IMR-90 (cell line): ENCODE measurements around the gene MFSD6. TPM values are rescaled to one million over a fixed set of nuclear protein-coding genes. Genes with fewer than 3 reads are reported as not detected.
A peak's percentile ranks its signal among the peaks of the same experiment; 100 is the strongest.

Experiments
- ATAC-seq: fragments of 200-7000 bp; cut with Tn5 transposase; 2 replicates; pipeline ENCODE4 v1.9.1; 2020; ENCODE audit warnings: low read depth, mild to moderate bottlenecking, moderate library complexity
- BruUV-seq: library from RNA; stranded (reverse); fragments of 400-500 nt; replicated peaks from 2 replicates; lab custom pipeline; 2021; lab: Mats Ljungman, UMichigan
- CTCF ChIA-PET: fragments of 300-600 bp; formaldehyde crosslinking; extraction: SDS; loops from one replicate; lab custom pipeline; 2021; ENCODE audit warnings: antibody characterized with exemption; lab: Yijun Ruan, JAX
- POLR2A ChIA-PET: fragments of 300-600 bp; sonication (Branson Sonifier 250); formaldehyde crosslinking; loops from one replicate; lab custom pipeline; 2022; ENCODE audit warnings: antibody characterized with exemption; ENCODE audit not compliant: unreplicated experiment; lab: Charles Lee
- DNase-seq: peaks from one replicate; pipeline ENCODE4 v3.0.0; 2013
- H2AFZ ChIP-seq: replicated peaks from 2 replicates; pipeline ENCODE3; 2013; ENCODE audit warnings: low read length, mild to moderate bottlenecking; ENCODE audit not compliant: poor library complexity
- H2AK5ac ChIP-seq: 2 replicates; pipeline ENCODE4 v1.6.1; 2013; ENCODE audit warnings: low read depth, low read length, inconsistent platforms
- H2AK9ac ChIP-seq: replicated peaks from 2 replicates; pipeline ENCODE3; 2013; ENCODE audit warnings: mild to moderate bottlenecking, low read depth, low read length, moderate library complexity; ENCODE audit not compliant: poor library complexity
- H2BK120ac ChIP-seq: 2 replicates; pipeline ENCODE4 v1.6.1; 2013; ENCODE audit warnings: low read depth, low read length, inconsistent platforms
- H2BK15ac ChIP-seq: 3 replicates; pipeline ENCODE4 v1.6.1; 2013; ENCODE audit warnings: low read depth, low read length, inconsistent platforms
- H2BK20ac ChIP-seq: 2 replicates; pipeline ENCODE4 v1.6.1; 2013; ENCODE audit warnings: low read depth, mild to moderate bottlenecking, inconsistent platforms, low read length, moderate library complexity
- H2BK5ac ChIP-seq: 2 replicates; pipeline ENCODE4 v1.6.1; 2013; ENCODE audit warnings: mild to moderate bottlenecking, low read depth, low read length, inconsistent platforms; ENCODE audit not compliant: poor library complexity, severe bottlenecking
- H3K14ac ChIP-seq: replicated peaks from 2 replicates; pipeline ENCODE4 v1.6.1; 2013; ENCODE audit warnings: low read depth, low read length, inconsistent platforms
- H3K18ac ChIP-seq: 2 replicates; pipeline ENCODE4 v1.6.1; 2013; ENCODE audit warnings: low read depth, low read length, control low read depth
- H3K23ac ChIP-seq: 2 replicates; pipeline ENCODE4 v1.6.1; 2013; ENCODE audit warnings: low read depth, low read length, inconsistent platforms
- H3K27ac ChIP-seq: 2 replicates; pipeline ENCODE4 v1.5.1; 2013; ENCODE audit warnings: mild to moderate bottlenecking, control low read depth, low read length; ENCODE audit not compliant: insufficient read depth
- H3K27me3 ChIP-seq: 2 replicates; pipeline ENCODE4 v1.6.1; 2013; ENCODE audit warnings: low read length; ENCODE audit not compliant: control insufficient read depth, insufficient read depth
- H3K36me3 ChIP-seq: 2 replicates; pipeline ENCODE4 v1.6.1; 2013; ENCODE audit warnings: low read length, mixed read lengths; ENCODE audit not compliant: control insufficient read depth, insufficient read depth
- H3K4ac ChIP-seq: 2 replicates; pipeline ENCODE4 v1.6.1; 2013; ENCODE audit warnings: low read depth, low read length, inconsistent platforms
- H3K4me1 ChIP-seq: 2 replicates; pipeline ENCODE4 v1.6.1; 2013; ENCODE audit warnings: low read length, mixed read lengths; ENCODE audit not compliant: control insufficient read depth, insufficient read depth
- H3K4me2 ChIP-seq: 2 replicates; pipeline ENCODE4 v1.6.1; 2013; ENCODE audit warnings: low read depth, mild to moderate bottlenecking, control low read depth, low read length, moderate library complexity
- H3K4me3 ChIP-seq: 2 replicates; pipeline ENCODE4 v1.5.1; 2013; ENCODE audit warnings: low read depth, mild to moderate bottlenecking, control low read depth, low read length, moderate library complexity; ENCODE audit not compliant: insufficient read depth
- H3K56ac ChIP-seq: 2 replicates; pipeline ENCODE4 v1.6.1; 2013; ENCODE audit warnings: low read length, inconsistent platforms; ENCODE audit not compliant: insufficient read depth; ENCODE audit errors: extremely low read depth
- H3K79me1 ChIP-seq, 2 experiments: 2 replicates each; pipeline ENCODE4 v1.6.1; 2013; ENCODE audit warnings: low read length in 2 of 2, inconsistent platforms in 1 of 2, low read depth in 1 of 2
- H3K9ac ChIP-seq: 2 replicates; pipeline ENCODE4 v1.6.1; 2013; ENCODE audit warnings: low read depth, low read length, control low read depth
- H3K9me1 ChIP-seq: 2 replicates; pipeline ENCODE4 v1.6.1; 2013; ENCODE audit warnings: low read length, inconsistent platforms; ENCODE audit not compliant: insufficient read depth
- H3K9me3 ChIP-seq: 2 replicates; pipeline ENCODE4 v1.6.1; 2013; ENCODE audit warnings: low read length; ENCODE audit not compliant: control insufficient read depth, insufficient read depth
- H4K20me1 ChIP-seq: 2 replicates; pipeline ENCODE4 v1.6.1; 2013; ENCODE audit warnings: low read length, inconsistent platforms; ENCODE audit not compliant: insufficient read depth
- H4K5ac ChIP-seq: 2 replicates; pipeline ENCODE4 v1.6.1; 2013; ENCODE audit warnings: mild to moderate bottlenecking, low read depth, low read length, control low read depth
- H4K8ac ChIP-seq, 2 experiments: 2 replicates each; pipeline ENCODE4 v1.6.1; 2013; ENCODE audit warnings: low read depth in 2 of 2, low read length in 2 of 2, control low read depth in 1 of 2, inconsistent platforms in 1 of 2
- H4K91ac ChIP-seq: 2 replicates; pipeline ENCODE4 v1.6.1; 2013; ENCODE audit warnings: low read depth, low read length, inconsistent platforms; ENCODE audit not compliant: insufficient read depth
- BHLHE40 ChIP-seq: fragments of 150-350 bp; IDR thresholded peaks from 2 replicates; pipeline ENCODE4 v1.6.1; 2016; ENCODE audit warnings: mild to moderate bottlenecking, low read depth, low read length
- CEBPB ChIP-seq: IDR thresholded peaks from 2 replicates; pipeline ENCODE4 v1.6.1; 2012; ENCODE audit warnings: low read depth, low read length, improper control_type of control experiment
- CHD1 ChIP-seq: IDR thresholded peaks from 2 replicates; pipeline ENCODE4 v1.6.1; 2012; ENCODE audit warnings: low read depth, low read length, improper control_type of control experiment
- FOS ChIP-seq: fragments of 150-350 bp; IDR thresholded peaks from 2 replicates; pipeline ENCODE4 v1.6.1; 2016; ENCODE audit warnings: low read depth, low read length
- MAFK ChIP-seq: IDR thresholded peaks from 2 replicates; pipeline ENCODE4 v1.6.1; 2012; ENCODE audit warnings: low read depth, low read length, improper control_type of control experiment
- MAZ ChIP-seq: IDR thresholded peaks from 2 replicates; pipeline ENCODE4 v1.6.1; 2012; ENCODE audit warnings: low read depth, mild to moderate bottlenecking, low read length, improper control_type of control experiment, moderate library complexity, borderline replicate concordance
- MXI1 ChIP-seq: IDR thresholded peaks from 2 replicates; pipeline ENCODE4 v1.6.1; 2012; ENCODE audit warnings: low read depth, mild to moderate bottlenecking, low read length, moderate library complexity, borderline replicate concordance
- NFE2L2 ChIP-seq: fragments of 150-350 bp; IDR thresholded peaks from 2 replicates; pipeline ENCODE4 v1.6.1; 2016; ENCODE audit warnings: low read depth, mild to moderate bottlenecking, low read length
- POLR2A ChIP-seq: IDR thresholded peaks from 2 replicates; pipeline ENCODE4 v1.6.1; 2012; ENCODE audit warnings: mild to moderate bottlenecking, low read depth, low read length
- RAD21 ChIP-seq: IDR thresholded peaks from 2 replicates; pipeline ENCODE4 v1.6.1; 2012; ENCODE audit warnings: low read length, improper control_type of control experiment
- RCOR1 ChIP-seq: IDR thresholded peaks from 2 replicates; pipeline ENCODE4 v1.6.1; 2012; ENCODE audit warnings: mild to moderate bottlenecking, low read length, improper control_type of control experiment; ENCODE audit not compliant: insufficient replicate concordance
- RFX5 ChIP-seq: IDR thresholded peaks from 2 replicates; pipeline ENCODE4 v1.8.0; 2012; ENCODE audit warnings: low read depth, mild to moderate bottlenecking, low read length, moderate library complexity
- SMC3 ChIP-seq: fragments of 150-350 bp; IDR thresholded peaks from 2 replicates; pipeline ENCODE4 v1.6.1; 2016; ENCODE audit warnings: low read depth, mild to moderate bottlenecking, antibody characterized with exemption, low read length, moderate library complexity
- WGBS, 2 experiments: methylation state at CpG; one replicate each; pipeline versions ENCODE4 v1.1.5 to v1.1.7; 2013; ENCODE audit warnings: missing lambda C conversion rate in 2 of 2; ENCODE audit not compliant: insufficient read length in 1 of 2; ENCODE audit errors: extremely low coverage in 2 of 2; 5-methylcytosine and 5-hydroxymethylcytosine counted together
- dilution Hi-C: fragments of 300-500 bp; cut with HindIII; formaldehyde crosslinking; loops from one replicate; pipeline ENCODE4 v1.14.3; 2018; ENCODE audit warnings: low sequenced_read_pairs; ENCODE audit not compliant: unreplicated experiment
- in situ Hi-C: fragments of 300-500 bp; cut with MboI; formaldehyde crosslinking; loops from 3 replicates; pipeline ENCODE4 v1.14.3; 2019; ENCODE audit warnings: low sequenced_read_pairs, inconsistent platforms, mixed read lengths
- intact Hi-C: fragments of 100-400 bp; cut with micrococcal nuclease; formaldehyde crosslinking; loops from 2 replicates; pipeline ENCODE4 v1.10.0; 2022
- polyA plus RNA-seq, 3 experiments: library from polyadenylated mRNA; depleted of rRNA; stranded (reverse); fragments of >200 nt; gene quantifications; 2 replicates each; pipeline ENCODE4 v1.2.3, GENCODE V29; 2012; ENCODE audit warnings: low replicate concordance in 1 of 3
- total RNA-seq: library from RNA; depleted of rRNA; stranded (reverse); fragments of >200 nt; gene quantifications from 2 replicates; pipeline ENCODE4 v1.2.3, GENCODE V29; 2012
- TF ChIP-seq, protein P1 (sequence below): fragments of 150-350 bp; IDR thresholded peaks from 2 replicates; pipeline ENCODE4 v1.6.1; 2016; ENCODE audit warnings: low read depth, mild to moderate bottlenecking, low read length, moderate library complexity, borderline replicate concordance
- TF ChIP-seq, protein P2 (sequence below): fragments of 150-350 bp; IDR thresholded peaks from 2 replicates; pipeline ENCODE4 v1.6.1; 2017; ENCODE audit warnings: mild to moderate bottlenecking, antibody characterized with exemption, low read length, low read depth
- TF ChIP-seq, protein P3 (sequence below): conservative IDR thresholded peaks from 2 replicates; pipeline ENCODE4 v1.5.1; 2012; ENCODE audit warnings: mild to moderate bottlenecking, low read depth, low read length, improper control_type of control experiment

The MFSD6 gene
- total and polyA plus RNA-seq, 2 of the 4 experiments (the other 2 are of a cell fraction), result 4.2 to 7.7 TPM

DNA sequence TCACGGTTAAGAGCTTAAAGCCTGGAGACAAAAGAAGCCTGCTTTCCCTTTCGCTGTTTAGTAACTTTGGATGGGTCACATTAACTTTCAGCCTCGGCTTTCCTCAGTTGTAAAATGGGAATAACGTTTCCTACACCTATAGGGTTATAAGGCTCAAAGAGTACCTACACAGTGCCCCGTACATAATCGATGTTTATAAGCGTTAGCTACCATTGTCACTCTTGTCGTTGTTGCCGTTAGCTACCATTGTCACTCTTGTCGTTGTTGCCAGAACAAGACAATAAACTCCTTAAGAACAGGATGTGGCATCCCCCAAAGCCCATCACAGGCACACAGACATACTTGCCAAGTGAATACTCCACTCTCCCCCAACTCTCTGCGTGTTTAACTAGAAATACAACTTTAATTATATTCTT is 901 bp upstream of the MFSD6 start:
- Histone ChIP-seq H3K27ac (no peak overlapping the region), H2BK15ac (no peak overlapping the region), H3K9ac (no peak overlapping the region), H3K9me3 (no peaks in the 10 kb centered on the region), H4K91ac (no peak overlapping the region), H3K23ac (no peak overlapping the region), H4K8ac (no peak overlapping the region), H3K36me3 (no peaks in the 10 kb centered on the region), H3K4me1 (no peaks in the 10 kb centered on the region), H3K4me2 (no peak overlapping the region; the same call in 1 of the 2 replicates), H3K27me3 (peaks cover 13% of the 10 kb centered on the region; the same call in 1 of the 2 replicates), H3K18ac (no peak overlapping the region), H3K4ac (no peak overlapping the region), H3K9me1 (no peaks in the 10 kb centered on the region), H3K4me3 (no peak overlapping the region; the same call in 1 of the 2 replicates), H2BK20ac (no peak overlapping the region), H2AFZ (peak overlapping the region; percentile 95), H2BK120ac (no peak overlapping the region), H3K79me1 (no peaks in the 10 kb centered on the region), H3K14ac (no peak overlapping the region), H3K56ac (no peak overlapping the region), H4K20me1 (no peaks in the 10 kb centered on the region), H2AK5ac (no peak overlapping the region), H4K5ac (no peak overlapping the region), H2AK9ac (no peak overlapping the region), H2BK5ac (no peak overlapping the region)
- dilution Hi-C loops (no loop called here), in situ Hi-C loops (no loop called here), intact Hi-C loops (loop anchor here (5.0 kb wide), 2 partner anchors 60 to 90 kb away; no protein-coding TSS in a partner anchor)
- no peak for DNase-seq
- WGBS, 2 experiments, result 40% methylated on average over 3 of the region's 11 CpGs; no CpG with 5 or more reads in 1 of the 2 experiments
- no TSS peak for BruUV-seq
- ChIA-PET POLR2A (no interaction called here), CTCF (interaction anchor here (0.6 kb wide), 1 partner anchor 1129 kb away, joined by 3 read pairs; no protein-coding TSS in a partner anchor)
- ATAC-seq, result no peak
- TF ChIP-seq, protein P1, sequence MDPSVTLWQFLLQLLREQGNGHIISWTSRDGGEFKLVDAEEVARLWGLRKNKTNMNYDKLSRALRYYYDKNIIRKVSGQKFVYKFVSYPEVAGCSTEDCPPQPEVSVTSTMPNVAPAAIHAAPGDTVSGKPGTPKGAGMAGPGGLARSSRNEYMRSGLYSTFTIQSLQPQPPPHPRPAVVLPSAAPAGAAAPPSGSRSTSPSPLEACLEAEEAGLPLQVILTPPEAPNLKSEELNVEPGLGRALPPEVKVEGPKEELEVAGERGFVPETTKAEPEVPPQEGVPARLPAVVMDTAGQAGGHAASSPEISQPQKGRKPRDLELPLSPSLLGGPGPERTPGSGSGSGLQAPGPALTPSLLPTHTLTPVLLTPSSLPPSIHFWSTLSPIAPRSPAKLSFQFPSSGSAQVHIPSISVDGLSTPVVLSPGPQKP, result no peak
- no peak for TF ChIP-seq CHD1
- TF ChIP-seq, protein P2, sequence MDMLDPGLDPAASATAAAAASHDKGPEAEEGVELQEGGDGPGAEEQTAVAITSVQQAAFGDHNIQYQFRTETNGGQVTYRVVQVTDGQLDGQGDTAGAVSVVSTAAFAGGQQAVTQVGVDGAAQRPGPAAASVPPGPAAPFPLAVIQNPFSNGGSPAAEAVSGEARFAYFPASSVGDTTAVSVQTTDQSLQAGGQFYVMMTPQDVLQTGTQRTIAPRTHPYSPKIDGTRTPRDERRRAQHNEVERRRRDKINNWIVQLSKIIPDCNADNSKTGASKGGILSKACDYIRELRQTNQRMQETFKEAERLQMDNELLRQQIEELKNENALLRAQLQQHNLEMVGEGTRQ, result no peak
- no peak for TF ChIP-seq MAZ
- TF ChIP-seq POLR2A, result no peak
- no peak for TF ChIP-seq NFE2L2
- no peak for TF ChIP-seq FOS
- no peak for TF ChIP-seq RFX5
- TF ChIP-seq RAD21, result no peak
- no peak for TF ChIP-seq RCOR1
- TF ChIP-seq SMC3, result no peak
- no peak for TF ChIP-seq BHLHE40
- no peak for TF ChIP-seq MXI1
- TF ChIP-seq, protein P3, sequence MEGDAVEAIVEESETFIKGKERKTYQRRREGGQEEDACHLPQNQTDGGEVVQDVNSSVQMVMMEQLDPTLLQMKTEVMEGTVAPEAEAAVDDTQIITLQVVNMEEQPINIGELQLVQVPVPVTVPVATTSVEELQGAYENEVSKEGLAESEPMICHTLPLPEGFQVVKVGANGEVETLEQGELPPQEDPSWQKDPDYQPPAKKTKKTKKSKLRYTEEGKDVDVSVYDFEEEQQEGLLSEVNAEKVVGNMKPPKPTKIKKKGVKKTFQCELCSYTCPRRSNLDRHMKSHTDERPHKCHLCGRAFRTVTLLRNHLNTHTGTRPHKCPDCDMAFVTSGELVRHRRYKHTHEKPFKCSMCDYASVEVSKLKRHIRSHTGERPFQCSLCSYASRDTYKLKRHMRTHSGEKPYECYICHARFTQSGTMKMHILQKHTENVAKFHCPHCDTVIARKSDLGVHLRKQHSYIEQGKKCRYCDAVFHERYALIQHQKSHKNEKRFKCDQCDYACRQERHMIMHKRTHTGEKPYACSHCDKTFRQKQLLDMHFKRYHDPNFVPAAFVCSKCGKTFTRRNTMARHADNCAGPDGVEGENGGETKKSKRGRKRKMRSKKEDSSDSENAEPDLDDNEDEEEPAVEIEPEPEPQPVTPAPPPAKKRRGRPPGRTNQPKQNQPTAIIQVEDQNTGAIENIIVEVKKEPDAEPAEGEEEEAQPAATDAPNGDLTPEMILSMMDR, result no peak
- no peak for TF ChIP-seq MAFK
- no peak for TF ChIP-seq CEBPB
